NB4 (cell line): ENCODE data around the gene SMIM24.

Experiments used
- MYC ChIP-seq: IDR thresholded peaks from 2 replicates; pipeline ENCODE4 v1.6.1; 2011; ENCODE audit warnings: low read depth, low read length
- POLR2A ChIP-seq: IDR thresholded peaks from 2 replicates; pipeline ENCODE4 v1.6.1; 2011; ENCODE audit warnings: mild to moderate bottlenecking; ENCODE audit not compliant: insufficient read length; ENCODE audit errors: extremely low read depth
- TF ChIP-seq, protein P1 (sequence below): IDR thresholded peaks from one replicate; pipeline ENCODE4 v1.5.1; 2012; ENCODE audit warnings: low read depth, low read length

DNA sequence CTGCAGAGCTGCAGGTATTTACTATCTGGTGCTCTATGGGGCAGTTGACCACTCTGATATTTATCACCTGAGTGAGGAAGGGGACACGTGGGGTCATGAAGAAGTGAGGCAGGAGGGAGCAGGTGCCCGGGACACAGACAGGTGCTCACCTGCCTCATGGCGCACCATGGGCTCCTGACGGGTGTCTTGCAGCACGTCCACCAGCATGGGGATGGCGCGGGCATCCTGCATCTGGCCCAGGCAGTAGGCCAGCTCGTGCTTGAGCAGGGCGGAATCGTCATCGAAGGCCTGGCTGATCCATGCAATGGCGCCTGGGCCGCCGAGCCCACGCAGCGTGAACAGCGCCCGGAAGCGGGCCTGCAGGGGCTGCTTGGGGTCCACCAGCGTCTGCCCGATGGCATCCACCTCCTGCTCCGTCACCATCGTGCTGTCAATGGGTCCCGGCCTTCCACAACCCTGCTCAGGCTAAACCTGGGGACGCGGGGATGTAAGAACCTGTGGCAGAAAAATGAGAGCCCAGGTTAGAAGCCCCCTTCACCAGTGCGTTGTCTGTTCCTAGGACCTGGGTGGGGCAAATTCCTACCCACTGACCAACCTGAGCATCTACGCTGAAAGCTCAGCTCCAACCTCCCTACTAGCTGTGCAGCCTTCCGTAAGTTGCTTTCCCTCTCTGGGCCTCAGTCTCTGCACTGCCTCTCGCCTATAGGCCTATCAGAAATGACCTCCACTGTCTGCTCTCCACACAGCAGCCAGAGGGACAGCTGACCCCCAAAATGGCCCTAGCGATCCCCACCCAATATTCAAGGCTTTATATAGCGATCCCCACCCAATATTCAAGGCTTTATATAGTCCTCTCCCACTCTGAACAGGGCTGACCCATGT is 16.3 kb upstream of the SMIM24 start:
- TF ChIP-seq MYC: no peak
- no peak for TF ChIP-seq POLR2A
- TF ChIP-seq, protein P1, sequence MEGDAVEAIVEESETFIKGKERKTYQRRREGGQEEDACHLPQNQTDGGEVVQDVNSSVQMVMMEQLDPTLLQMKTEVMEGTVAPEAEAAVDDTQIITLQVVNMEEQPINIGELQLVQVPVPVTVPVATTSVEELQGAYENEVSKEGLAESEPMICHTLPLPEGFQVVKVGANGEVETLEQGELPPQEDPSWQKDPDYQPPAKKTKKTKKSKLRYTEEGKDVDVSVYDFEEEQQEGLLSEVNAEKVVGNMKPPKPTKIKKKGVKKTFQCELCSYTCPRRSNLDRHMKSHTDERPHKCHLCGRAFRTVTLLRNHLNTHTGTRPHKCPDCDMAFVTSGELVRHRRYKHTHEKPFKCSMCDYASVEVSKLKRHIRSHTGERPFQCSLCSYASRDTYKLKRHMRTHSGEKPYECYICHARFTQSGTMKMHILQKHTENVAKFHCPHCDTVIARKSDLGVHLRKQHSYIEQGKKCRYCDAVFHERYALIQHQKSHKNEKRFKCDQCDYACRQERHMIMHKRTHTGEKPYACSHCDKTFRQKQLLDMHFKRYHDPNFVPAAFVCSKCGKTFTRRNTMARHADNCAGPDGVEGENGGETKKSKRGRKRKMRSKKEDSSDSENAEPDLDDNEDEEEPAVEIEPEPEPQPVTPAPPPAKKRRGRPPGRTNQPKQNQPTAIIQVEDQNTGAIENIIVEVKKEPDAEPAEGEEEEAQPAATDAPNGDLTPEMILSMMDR: no peak
